Sigmoid colon (tissue), 7 donors: ENCODE data around the gene ASH1L. TPM values are rescaled to one million over a fixed set of nuclear protein-coding genes. Genes with fewer than 3 reads are reported as not detected.
"Not testable (repeated sequence)": the region's sequence is repeated elsewhere in the genome, so short reads cannot be mapped to it uniquely, and the experiment has no call there.

Experiments
- DNase-seq: peaks from one replicate; pipeline ENCODE4 v3.0.0-alpha.2; 2019
- H3K27ac ChIP-seq, 4 donors: fragments of 200-600 bp; sonication (generic); one replicate each; pipeline ENCODE4 v1.5.1; 2016 to 2019; ENCODE audit warnings: mild to moderate bottlenecking in 1 of 4
- H3K27me3 ChIP-seq, 3 donors: fragments of 200-600 bp; sonication (generic); one replicate each; pipeline ENCODE4 v1.5.1; 2019; ENCODE audit warnings: mild to moderate bottlenecking in 1 of 3
- H3K36me3 ChIP-seq, 4 donors: fragments of 200-600 bp; sonication (generic); one replicate each; pipeline ENCODE4 v1.5.1; 2016 to 2019
- H3K4me1 ChIP-seq, 4 donors: fragments of 200-600 bp; sonication (generic); one replicate each; pipeline ENCODE4 v1.5.1; 2017 to 2019
- H3K4me3 ChIP-seq, 4 donors: fragments of 200-600 bp; sonication (generic); one replicate each; pipeline ENCODE4 v1.5.1; 2017 to 2019; ENCODE audit warnings: mild to moderate bottlenecking in 2 of 4, moderate library complexity in 1 of 4
- H3K9me3 ChIP-seq, 4 donors: fragments of 200-600 bp in 3 of 4; sonication (generic) in 3 of 4; one replicate each; pipeline versions ENCODE4 v1.5.1 to v1.6.1; 2013 to 2019
- EP300 ChIP-seq, 4 donors: sonication (generic); formaldehyde crosslinking; IDR thresholded peaks; one replicate each; pipeline ENCODE4 v1.6.1; 2017; ENCODE audit warnings: antibody characterized with exemption in 4 of 4
- POLR2A ChIP-seq, 2 donors: fragments of 450-650 bp; IDR thresholded peaks; one replicate each; pipeline ENCODE4 v1.6.1; 2016; ENCODE audit warnings: antibody characterized with exemption in 2 of 2, mild to moderate bottlenecking in 2 of 2, moderate library complexity in 2 of 2
- POLR2AphosphoS5 ChIP-seq, 4 donors: sonication (generic); formaldehyde crosslinking; IDR thresholded peaks; one replicate each; pipeline ENCODE4 v1.6.1; 2017; ENCODE audit warnings: antibody characterized with exemption in 4 of 4
- WGBS, 2 donors: extraction: QIAGEN DNeasy Blood & Tissue Kit; methylation state at CpG; one replicate each; pipeline ENCODE4 v1.1.7; 2013; 5-methylcytosine and 5-hydroxymethylcytosine counted together
- intact Hi-C: fragments of 100-400 bp; cut with DNase I; formaldehyde crosslinking; loops from one replicate; pipeline ENCODE4 v1.15.1; 2023
- polyA plus RNA-seq, 3 donors: library from polyadenylated mRNA; stranded (reverse); fragments of 200-250 nt; gene quantifications; one replicate each; pipeline ENCODE4 v1.2.3, GENCODE V29; 2013
- total RNA-seq, 4 donors: library from RNA; depleted of rRNA; stranded (reverse); fragments of >200 nt; gene quantifications; one replicate each; pipeline ENCODE4 v1.1.0, GENCODE V29; 2016
- TF ChIP-seq, protein P1 (sequence below), 4 experiments: fragments of 450-650 bp in 3 of 4; fragments of 200-600 bp in 1 of 4; IDR thresholded peaks; one replicate each; pipeline ENCODE4 v1.5.1; 2016 to 2019; ENCODE audit warnings: antibody characterized with exemption in 4 of 4, mild to moderate bottlenecking in 3 of 4, moderate library complexity in 2 of 4
- donor health status: healthy with polysubstance abuse.
- donor health status: Bipolar disorder and iron deficiency.
- donor health status: healthy.

Gene ASH1L
- total and polyA plus RNA-seq, 7 donors: 4.2 to 70.6 (median 62.4) TPM

DNA sequence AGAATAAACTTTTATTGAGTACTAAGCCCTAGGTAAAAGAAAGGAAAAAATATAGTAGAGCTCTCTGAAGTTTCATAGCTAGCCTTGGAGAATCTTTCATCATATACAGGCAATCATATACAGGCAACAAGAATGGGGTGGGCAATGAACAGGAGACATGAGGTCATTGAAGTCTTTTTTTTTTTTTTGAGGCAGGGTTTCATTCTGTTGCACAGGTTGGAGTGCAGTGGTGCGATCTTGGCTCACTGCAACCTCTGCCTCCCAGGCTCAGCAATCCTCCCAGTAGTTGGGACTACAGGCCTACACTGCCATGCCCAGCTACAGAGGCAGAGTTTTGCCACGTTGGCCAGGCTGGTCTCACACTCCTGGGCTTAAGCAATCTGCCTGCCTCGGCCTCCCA lies 219.8 kb downstream of the ASH1L start:
- intact Hi-C loops: no loop called here
- Histone ChIP-seq H3K36me3 (peaks cover 33 to 100% (median 70%) of the 10 kb centered on the region in 4 donors), H3K9me3 (no peaks in the 10 kb centered on the region), H3K4me1 (no peaks in the 10 kb centered on the region), H3K4me3 (no peak overlapping the region), H3K27me3 (no peaks in the 10 kb centered on the region), H3K27ac (no peak overlapping the region)
- TF ChIP-seq EP300 (IDR thresholded peaks at IDR 0.05): no peak
- no peak for TF ChIP-seq POLR2A (IDR thresholded peaks at IDR 0.05)
- TF ChIP-seq POLR2AphosphoS5 (IDR thresholded peaks at IDR 0.05): no peak
- TF ChIP-seq, protein P1, sequence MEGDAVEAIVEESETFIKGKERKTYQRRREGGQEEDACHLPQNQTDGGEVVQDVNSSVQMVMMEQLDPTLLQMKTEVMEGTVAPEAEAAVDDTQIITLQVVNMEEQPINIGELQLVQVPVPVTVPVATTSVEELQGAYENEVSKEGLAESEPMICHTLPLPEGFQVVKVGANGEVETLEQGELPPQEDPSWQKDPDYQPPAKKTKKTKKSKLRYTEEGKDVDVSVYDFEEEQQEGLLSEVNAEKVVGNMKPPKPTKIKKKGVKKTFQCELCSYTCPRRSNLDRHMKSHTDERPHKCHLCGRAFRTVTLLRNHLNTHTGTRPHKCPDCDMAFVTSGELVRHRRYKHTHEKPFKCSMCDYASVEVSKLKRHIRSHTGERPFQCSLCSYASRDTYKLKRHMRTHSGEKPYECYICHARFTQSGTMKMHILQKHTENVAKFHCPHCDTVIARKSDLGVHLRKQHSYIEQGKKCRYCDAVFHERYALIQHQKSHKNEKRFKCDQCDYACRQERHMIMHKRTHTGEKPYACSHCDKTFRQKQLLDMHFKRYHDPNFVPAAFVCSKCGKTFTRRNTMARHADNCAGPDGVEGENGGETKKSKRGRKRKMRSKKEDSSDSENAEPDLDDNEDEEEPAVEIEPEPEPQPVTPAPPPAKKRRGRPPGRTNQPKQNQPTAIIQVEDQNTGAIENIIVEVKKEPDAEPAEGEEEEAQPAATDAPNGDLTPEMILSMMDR (IDR thresholded peaks at IDR 0.05): no peak
- DNase-seq: no peak
- WGBS, 2 donors: 97% methylated on average over 3 of the region's 3 CpGs

- Histone ChIP-seq H3K4me1 (no peaks in the 10 kb centered on the region), H3K4me3 (no peak overlapping the region), H3K9me3 (no peaks in the 10 kb centered on the region), H3K27me3 (no peaks in the 10 kb centered on the region), H3K27ac (no peak overlapping the region), H3K36me3 (peaks cover 25 to 96% (median 57%) of the 10 kb centered on the region in 4 donors)
- intact Hi-C loops: no loop called here
- 36 to 78% methylated on average over 8 of the region's 8 CpGs for WGBS, 2 donors
- TF ChIP-seq POLR2A (IDR thresholded peaks at IDR 0.05) (no peak), EP300 (IDR thresholded peaks at IDR 0.05) (no peak), POLR2AphosphoS5 (IDR thresholded peaks at IDR 0.05) (no peak)
- TF ChIP-seq, protein P1 (IDR thresholded peaks at IDR 0.05): no peak
- DNase-seq: no peak
Observed at GRCh38 chr1:155339515-155340097, 223.0 kb downstream of the ASH1L start.

- no peak for DNase-seq
- peaks cover 12 to 84% (median 30%) of the 10 kb centered on the region in 4 donors for H3K36me3 ChIP-seq
- no peaks in the 10 kb centered on the region for H3K9me3 ChIP-seq
- no peak overlapping the region for H3K27ac ChIP-seq
- TF ChIP-seq POLR2AphosphoS5 (IDR thresholded peaks at IDR 0.05): no peak
- no peak for TF ChIP-seq POLR2A (IDR thresholded peaks at IDR 0.05)
- no peak for TF ChIP-seq EP300 (IDR thresholded peaks at IDR 0.05)
- TF ChIP-seq, protein P1 (IDR thresholded peaks at IDR 0.05): no peak
- H3K4me1 ChIP-seq: no peaks in the 10 kb centered on the region
- intact Hi-C loops: no loop called here
- 63 to 64% methylated on average over 1 of the region's 1 CpG for WGBS, 2 donors
- H3K4me3 ChIP-seq: no peak overlapping the region
- H3K27me3 ChIP-seq: no peaks in the 10 kb centered on the region
Observed at GRCh38 chr1:155334962-155335361, 227.6 kb downstream of the ASH1L start.

DNA sequence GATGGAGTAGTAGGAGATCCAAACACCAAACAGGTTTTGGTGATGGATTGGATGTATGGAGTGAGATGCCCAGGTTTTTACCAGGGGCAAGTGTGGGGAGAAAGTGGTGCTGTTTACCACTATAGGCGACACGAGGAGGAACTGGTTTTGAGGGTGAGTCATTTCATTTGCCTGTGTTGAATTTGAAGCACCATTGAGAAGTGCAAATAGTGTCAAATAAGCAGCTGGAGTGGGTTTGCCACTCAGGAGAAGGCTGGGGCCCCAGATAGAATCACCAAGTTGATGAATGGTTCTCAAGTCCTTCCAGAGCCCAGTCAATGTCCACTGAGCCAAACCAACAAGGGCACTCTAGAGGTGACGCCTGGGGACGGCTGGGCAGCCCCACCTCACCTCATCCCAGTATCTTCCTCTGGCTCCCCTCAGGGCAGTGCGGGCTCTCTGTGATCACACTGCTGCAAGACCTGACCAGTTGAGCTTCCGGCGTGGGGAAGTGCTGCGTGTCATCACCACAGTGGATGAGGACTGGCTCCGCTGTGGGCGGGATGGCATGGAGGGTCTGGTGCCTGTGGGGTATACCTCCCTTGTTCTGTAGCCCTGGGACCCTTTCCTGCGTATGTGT lies 232.5 kb downstream of the ASH1L start:
- intact Hi-C loops: no loop called here
- Histone ChIP-seq H3K36me3 (peaks cover 8 to 72% (median 14%) of the 10 kb centered on the region in 4 donors), H3K4me3 (no peak overlapping the region), H3K27ac (no peak overlapping the region), H3K9me3 (no peaks in the 10 kb centered on the region), H3K4me1 (peaks cover 0 to 18% (median 11%) of the 10 kb centered on the region in 4 donors), H3K27me3 (no peaks in the 10 kb centered on the region)
- TF ChIP-seq POLR2AphosphoS5 (IDR thresholded peaks at IDR 0.05) (no peak), EP300 (IDR thresholded peaks at IDR 0.05) (no peak)
- WGBS, 2 donors: 91 to 92% methylated on average over 11 of the region's 11 CpGs
- DNase-seq: no peak

DNA sequence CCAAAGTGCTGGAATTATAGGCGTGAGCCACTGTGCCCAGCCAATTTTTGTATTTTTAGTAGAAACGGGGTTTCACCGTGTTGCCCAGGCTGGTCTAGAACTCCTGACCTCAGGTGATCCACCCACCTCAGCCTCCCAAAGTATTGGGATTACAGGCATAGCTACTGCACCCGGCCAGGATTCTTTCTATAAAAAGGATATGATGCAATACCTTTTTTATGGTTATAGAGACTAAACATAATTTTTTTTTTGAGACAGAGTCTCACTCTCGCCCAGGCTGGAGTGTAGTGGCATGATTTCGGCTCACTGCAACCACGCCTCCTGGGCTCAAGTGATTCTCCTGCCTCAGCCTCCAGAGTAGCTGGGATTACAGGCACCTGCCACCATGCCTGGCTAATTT lies 233.7 kb downstream of the ASH1L start:
- peaks cover 0 to 21% (median 13%) of the 10 kb centered on the region in 4 donors for H3K4me1 ChIP-seq
- intact Hi-C loops, H3K27me3 ChIP-seq, H3K4me3 ChIP-seq, H3K9me3 ChIP-seq, DNase-seq: not testable (repeated sequence)
- WGBS, 2 donors: 69 to 82% methylated on average over 7 of the region's 7 CpGs
- peak overlapping the region in 1 of 4 donors; percentile 1 for H3K27ac ChIP-seq
- peaks cover 8 to 60% (median 12%) of the 10 kb centered on the region in 4 donors for H3K36me3 ChIP-seq
